Colonic mucosa (tissue), 4 donors: ENCODE data around the gene PIANP. TPM values are rescaled to one million over a fixed set of nuclear protein-coding genes. Genes with fewer than 3 reads are reported as not detected.
A peak's percentile ranks its signal among the peaks of the same experiment; 100 is the strongest.
"Not testable (repeated sequence)": the region's sequence is repeated elsewhere in the genome, so short reads cannot be mapped to it uniquely, and the experiment has no call there.

Source experiments
- DNase-seq: peaks from one replicate; pipeline ENCODE4 v3.0.0-alpha.2; 2020
- H3K27ac ChIP-seq: fragments of 200-600 bp; one replicate; pipeline ENCODE4 v1.8.0; 2021
- H3K27me3 ChIP-seq: fragments of 200-600 bp; one replicate; pipeline ENCODE4 v1.8.0; 2021
- H3K36me3 ChIP-seq: fragments of 200-600 bp; one replicate; pipeline ENCODE4 v1.8.0; 2021
- H3K4me1 ChIP-seq: fragments of 200-600 bp; one replicate; pipeline ENCODE4 v1.8.0; 2021; ENCODE audit warnings: mild to moderate bottlenecking
- H3K4me3 ChIP-seq: fragments of 200-600 bp; one replicate; pipeline ENCODE4 v1.8.0; 2021
- H3K9ac ChIP-seq, 2 donors: one replicate each; pipeline ENCODE4 v1.7.0; 2013; ENCODE audit warnings: control low read depth in 2 of 2, low read depth in 2 of 2, low read length in 2 of 2
- H3K9me3 ChIP-seq: fragments of 200-600 bp; one replicate; pipeline ENCODE4 v1.8.0; 2021
- intact Hi-C: fragments of 100-400 bp; cut with DNase I; formaldehyde crosslinking; loops from one replicate; pipeline ENCODE4 v1.14.1; 2022
- total RNA-seq, 2 donors: library from RNA; stranded (reverse); fragmentation: NEBNext Ultra II Directional in 1 of 2; extraction: Animal tissue kit (Norgen Biotek cat#: 25700) in 1 of 2; gene quantifications; one replicate each; pipeline ENCODE4 v1.2.1, GENCODE V29; 2021
- TF ChIP-seq, protein P1 (sequence below): fragments of 200-600 bp; IDR thresholded peaks from one replicate; pipeline ENCODE4 v1.8.0; 2022; ENCODE audit warnings: antibody characterized with exemption, mild to moderate bottlenecking
- donor health status: healthy.
- donor health status: DM: no; HTN: no; CAD: no.
- donor health status: DM: no; HTN: no; CAD: no.

The PIANP gene
- total RNA-seq, 2 donors from 2014 or later, result 0.44 to 1.2 TPM

DNA sequence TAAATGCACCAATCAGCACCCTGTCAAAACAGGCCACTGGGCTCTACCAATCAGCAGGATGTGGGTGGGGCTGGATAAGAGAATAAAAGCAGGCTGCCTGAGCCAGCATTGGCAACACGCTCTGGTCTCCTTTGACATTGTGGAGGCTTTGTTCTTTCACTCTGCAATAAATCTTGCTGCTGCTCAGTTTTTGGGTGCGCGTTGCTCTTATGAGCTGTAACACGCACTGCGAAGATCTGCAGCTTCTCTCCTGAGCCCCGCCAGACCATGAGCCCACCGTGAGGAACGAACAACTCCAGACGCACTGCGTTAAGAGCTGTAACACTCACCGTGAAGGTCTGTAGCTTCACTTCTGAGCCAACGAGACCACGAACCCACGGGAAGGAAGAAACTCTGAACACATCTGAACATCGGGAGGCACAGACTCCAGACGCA lies 8.4 kb upstream of the PIANP start:
- H3K36me3 ChIP-seq, result no peaks in the 10 kb centered on the region
- H3K27me3 ChIP-seq, result peaks cover 3% of the 10 kb centered on the region
- intact Hi-C loops, result no loop called here
- no peak overlapping the region for H3K9ac ChIP-seq
- no peaks in the 10 kb centered on the region for H3K4me1 ChIP-seq
- DNase-seq, result no peak
- H3K27ac ChIP-seq, result no peak overlapping the region
- TF ChIP-seq, protein P1, sequence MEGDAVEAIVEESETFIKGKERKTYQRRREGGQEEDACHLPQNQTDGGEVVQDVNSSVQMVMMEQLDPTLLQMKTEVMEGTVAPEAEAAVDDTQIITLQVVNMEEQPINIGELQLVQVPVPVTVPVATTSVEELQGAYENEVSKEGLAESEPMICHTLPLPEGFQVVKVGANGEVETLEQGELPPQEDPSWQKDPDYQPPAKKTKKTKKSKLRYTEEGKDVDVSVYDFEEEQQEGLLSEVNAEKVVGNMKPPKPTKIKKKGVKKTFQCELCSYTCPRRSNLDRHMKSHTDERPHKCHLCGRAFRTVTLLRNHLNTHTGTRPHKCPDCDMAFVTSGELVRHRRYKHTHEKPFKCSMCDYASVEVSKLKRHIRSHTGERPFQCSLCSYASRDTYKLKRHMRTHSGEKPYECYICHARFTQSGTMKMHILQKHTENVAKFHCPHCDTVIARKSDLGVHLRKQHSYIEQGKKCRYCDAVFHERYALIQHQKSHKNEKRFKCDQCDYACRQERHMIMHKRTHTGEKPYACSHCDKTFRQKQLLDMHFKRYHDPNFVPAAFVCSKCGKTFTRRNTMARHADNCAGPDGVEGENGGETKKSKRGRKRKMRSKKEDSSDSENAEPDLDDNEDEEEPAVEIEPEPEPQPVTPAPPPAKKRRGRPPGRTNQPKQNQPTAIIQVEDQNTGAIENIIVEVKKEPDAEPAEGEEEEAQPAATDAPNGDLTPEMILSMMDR, result no peak
- H3K9me3 ChIP-seq, result no peaks in the 10 kb centered on the region
- no peak overlapping the region for H3K4me3 ChIP-seq

DNA sequence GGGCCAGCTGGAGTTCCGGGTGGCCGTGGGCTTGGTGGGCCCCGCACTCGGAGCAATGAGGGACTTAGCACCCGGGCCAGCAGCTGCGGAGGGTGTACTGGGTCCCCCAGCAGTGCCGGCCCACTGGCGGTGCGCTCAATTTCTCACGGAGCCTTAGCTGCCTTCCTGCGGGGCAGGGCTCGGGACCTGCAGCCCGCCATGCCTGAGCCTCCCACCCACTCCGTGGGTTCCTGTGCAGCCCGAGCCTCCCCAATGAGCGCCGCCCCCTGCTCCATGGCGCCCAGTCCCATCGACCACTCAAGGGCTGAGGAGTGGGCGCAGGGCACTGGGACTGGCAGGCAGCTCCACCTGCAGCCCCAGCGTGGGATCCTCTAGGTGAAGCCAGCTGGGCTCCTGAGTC lies 7.7 kb upstream of the PIANP start:
- intact Hi-C loops, DNase-seq, H3K27ac ChIP-seq, H3K9me3 ChIP-seq, H3K36me3 ChIP-seq, H3K4me3 ChIP-seq, H3K9ac ChIP-seq, H3K27me3 ChIP-seq, H3K4me1 ChIP-seq: not testable (repeated sequence)

DNA sequence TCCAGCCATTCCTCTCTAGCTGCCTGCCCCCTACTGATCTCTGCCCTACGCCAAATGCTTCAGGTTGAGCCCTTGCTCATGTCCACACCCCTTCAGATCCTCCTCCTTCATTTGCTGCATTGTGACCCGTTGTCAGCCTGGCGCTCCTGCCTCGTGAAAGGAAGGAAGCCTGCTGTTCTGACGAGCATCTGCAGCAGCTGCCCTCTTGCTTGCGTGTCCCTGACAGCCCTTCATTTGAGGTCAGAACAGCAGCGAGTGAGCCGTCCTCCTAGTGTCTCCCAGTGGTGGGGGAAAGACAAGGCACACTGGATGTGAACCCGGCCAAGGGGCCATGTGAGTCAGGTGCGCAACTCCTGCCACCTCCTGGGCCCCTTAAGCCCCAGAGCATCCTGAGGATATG lies 3.0 kb upstream of the PIANP start:
- H3K27me3 ChIP-seq, result peaks cover 28% of the 10 kb centered on the region
- no peaks in the 10 kb centered on the region for H3K9me3 ChIP-seq
- no peak overlapping the region for H3K4me3 ChIP-seq
- H3K9ac ChIP-seq, result no peak overlapping the region
- no peaks in the 10 kb centered on the region for H3K36me3 ChIP-seq
- H3K4me1 ChIP-seq, result peaks cover 3% of the 10 kb centered on the region
- intact Hi-C loops, result no loop called here
- TF ChIP-seq, protein P1, result no peak
- DNase-seq, result no peak
- H3K27ac ChIP-seq, result no peak overlapping the region

DNA sequence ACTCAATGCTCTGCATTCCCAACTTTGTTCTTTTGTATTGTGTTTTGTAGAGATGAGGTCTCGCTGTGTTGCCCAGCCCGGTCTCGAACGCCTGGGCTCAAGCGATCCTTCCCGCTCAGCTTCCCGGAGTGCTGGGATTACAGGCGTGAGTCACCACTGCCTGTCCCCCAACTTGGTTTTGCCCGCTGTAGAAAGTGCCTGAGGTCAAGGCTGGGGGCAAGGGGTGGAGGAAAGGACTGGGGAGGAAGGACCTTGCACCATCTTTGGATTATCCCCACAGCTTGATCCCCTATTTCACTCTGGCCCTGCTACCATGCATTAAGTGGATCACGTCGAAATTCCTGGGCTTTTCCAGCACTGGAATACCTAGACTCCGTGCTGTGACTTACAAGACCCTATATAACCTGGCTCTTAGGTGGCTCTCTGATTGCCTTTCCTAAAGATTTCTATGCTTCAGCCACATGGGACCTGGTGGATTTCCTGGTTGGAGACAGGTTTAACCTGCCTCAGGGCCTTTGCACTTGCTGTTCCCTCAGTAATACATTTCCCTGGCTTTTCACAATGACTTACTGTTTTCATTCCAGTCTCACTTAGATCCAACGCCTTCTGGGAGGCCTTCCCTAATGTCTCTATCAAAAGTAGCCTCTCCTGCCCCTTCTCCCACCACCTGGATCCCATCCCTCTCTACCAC lies 608 bp upstream of the PIANP start:
- H3K4me1 ChIP-seq, result peaks cover 3% of the 10 kb centered on the region
- peak overlapping the region; percentile 42 for H3K4me3 ChIP-seq
- H3K9me3 ChIP-seq, result no peaks in the 10 kb centered on the region
- H3K27me3 ChIP-seq, result peaks cover 28% of the 10 kb centered on the region
- peak overlapping the region in 1 of 2 donors; percentile 39 for H3K9ac ChIP-seq
- intact Hi-C loops, result no loop called here
- no peaks in the 10 kb centered on the region for H3K36me3 ChIP-seq
- no peak for DNase-seq
- TF ChIP-seq, protein P1, result no peak
- no peak overlapping the region for H3K27ac ChIP-seq

DNA sequence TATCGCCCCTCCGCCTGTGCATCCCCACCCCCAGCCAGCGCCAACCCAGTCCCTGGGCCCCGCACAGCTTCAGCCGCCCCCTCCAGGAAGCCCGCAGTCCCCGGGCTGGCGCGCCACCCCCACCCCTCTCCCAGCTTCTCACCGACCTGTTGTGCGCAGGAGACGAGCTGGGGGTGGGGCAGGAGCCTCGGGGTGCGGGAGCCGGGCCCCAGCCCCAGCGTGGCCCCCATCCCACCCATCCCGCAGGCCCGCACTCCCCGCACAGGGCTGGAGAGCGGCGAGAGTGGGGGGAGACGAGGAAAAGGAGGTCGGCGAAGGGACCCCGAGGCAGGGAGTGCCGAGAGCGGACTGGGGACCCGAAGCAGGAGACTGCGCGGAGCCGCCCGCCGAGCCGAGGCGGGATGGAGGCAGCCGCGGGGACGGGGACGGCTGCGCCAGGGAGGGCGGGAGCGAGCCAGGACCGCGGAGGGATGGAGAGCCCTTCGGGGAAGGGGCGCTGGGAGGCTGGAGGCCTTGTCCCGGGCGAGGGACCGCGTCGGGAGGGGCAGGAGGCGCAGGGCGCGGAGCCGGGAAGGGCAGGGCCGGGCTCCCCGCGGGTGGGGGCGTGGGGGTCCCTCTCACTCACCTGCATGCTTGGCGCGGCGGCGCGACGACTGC lies 498 bp downstream of the PIANP start:
- H3K9me3 ChIP-seq, result no peaks in the 10 kb centered on the region
- DNase-seq, result no peak
- H3K27me3 ChIP-seq, result peaks cover 28% of the 10 kb centered on the region
- peak overlapping the region in 1 of 2 donors; percentile 46 for H3K9ac ChIP-seq
- peak overlapping the region; percentile 42 for H3K4me3 ChIP-seq
- intact Hi-C loops, result no loop called here
- no peaks in the 10 kb centered on the region for H3K36me3 ChIP-seq
- H3K4me1 ChIP-seq, result peaks cover 3% of the 10 kb centered on the region
- no peak overlapping the region for H3K27ac ChIP-seq
- TF ChIP-seq, protein P1, result no peak
